PFSK-1 (cell line): ENCODE results near the gene CNGA2.

Experiments
- POLR2AphosphoS5 ChIP-seq: IDR thresholded peaks from 2 replicates; pipeline ENCODE4 v1.6.1; 2012; ENCODE audit warnings: low read depth, mild to moderate bottlenecking, control low read depth, low read length, moderate library complexity
- SIN3A ChIP-seq: IDR thresholded peaks from 2 replicates; pipeline ENCODE4 v1.6.1; 2012; ENCODE audit warnings: mild to moderate bottlenecking, low read length, moderate library complexity, borderline replicate concordance; ENCODE audit not compliant: insufficient read depth
- TAF1 ChIP-seq: IDR thresholded peaks from 2 replicates; pipeline ENCODE4 v1.6.1; 2012; ENCODE audit warnings: low read length, control low read depth, borderline replicate concordance; ENCODE audit not compliant: insufficient read depth
- TF ChIP-seq, protein P1 (sequence below), 2 experiments: IDR thresholded peaks; 2 replicates each; pipeline versions ENCODE4 v1.6.1 to v1.8.0; 2011 to 2012; ENCODE audit warnings: low read depth in 2 of 2, low read length in 2 of 2, control low read depth in 1 of 2, inconsistent platforms in 1 of 2, mild to moderate bottlenecking in 1 of 2, moderate library complexity in 1 of 2; ENCODE audit not compliant: insufficient read depth in 1 of 2

DNA sequence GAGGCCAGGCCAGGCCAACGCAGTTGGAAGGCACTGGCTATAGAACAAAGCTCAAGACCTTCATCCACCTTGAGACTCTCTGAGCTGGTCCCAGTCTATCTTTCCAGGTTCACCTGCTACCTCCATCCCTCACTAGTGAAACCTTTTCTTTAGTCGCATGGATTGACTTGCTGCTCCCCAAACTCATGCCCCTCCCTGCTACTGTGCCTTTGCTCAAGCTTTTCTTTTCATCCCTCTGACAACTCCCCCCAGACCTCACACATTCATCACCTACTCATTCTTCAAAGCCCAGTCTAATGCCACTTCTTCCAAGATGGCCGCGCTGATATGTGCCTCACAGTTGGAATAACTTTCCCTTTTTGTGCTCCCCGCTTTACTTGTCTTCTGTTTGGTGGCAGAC lies 58.0 kb downstream of the CNGA2 start:
- TF ChIP-seq POLR2AphosphoS5 (no peak), SIN3A (no peak), TAF1 (no peak)
- TF ChIP-seq, protein P1, sequence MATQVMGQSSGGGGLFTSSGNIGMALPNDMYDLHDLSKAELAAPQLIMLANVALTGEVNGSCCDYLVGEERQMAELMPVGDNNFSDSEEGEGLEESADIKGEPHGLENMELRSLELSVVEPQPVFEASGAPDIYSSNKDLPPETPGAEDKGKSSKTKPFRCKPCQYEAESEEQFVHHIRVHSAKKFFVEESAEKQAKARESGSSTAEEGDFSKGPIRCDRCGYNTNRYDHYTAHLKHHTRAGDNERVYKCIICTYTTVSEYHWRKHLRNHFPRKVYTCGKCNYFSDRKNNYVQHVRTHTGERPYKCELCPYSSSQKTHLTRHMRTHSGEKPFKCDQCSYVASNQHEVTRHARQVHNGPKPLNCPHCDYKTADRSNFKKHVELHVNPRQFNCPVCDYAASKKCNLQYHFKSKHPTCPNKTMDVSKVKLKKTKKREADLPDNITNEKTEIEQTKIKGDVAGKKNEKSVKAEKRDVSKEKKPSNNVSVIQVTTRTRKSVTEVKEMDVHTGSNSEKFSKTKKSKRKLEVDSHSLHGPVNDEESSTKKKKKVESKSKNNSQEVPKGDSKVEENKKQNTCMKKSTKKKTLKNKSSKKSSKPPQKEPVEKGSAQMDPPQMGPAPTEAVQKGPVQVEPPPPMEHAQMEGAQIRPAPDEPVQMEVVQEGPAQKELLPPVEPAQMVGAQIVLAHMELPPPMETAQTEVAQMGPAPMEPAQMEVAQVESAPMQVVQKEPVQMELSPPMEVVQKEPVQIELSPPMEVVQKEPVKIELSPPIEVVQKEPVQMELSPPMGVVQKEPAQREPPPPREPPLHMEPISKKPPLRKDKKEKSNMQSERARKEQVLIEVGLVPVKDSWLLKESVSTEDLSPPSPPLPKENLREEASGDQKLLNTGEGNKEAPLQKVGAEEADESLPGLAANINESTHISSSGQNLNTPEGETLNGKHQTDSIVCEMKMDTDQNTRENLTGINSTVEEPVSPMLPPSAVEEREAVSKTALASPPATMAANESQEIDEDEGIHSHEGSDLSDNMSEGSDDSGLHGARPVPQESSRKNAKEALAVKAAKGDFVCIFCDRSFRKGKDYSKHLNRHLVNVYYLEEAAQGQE (IDR thresholded peaks at IDR 0.05; ENCODE audit: insufficient read depth in 1 of 2, low read depth in 2 of 2, low read length in 2 of 2), result no peak
